ENCODE results near the gene COL20A1. TPM values are rescaled to one million over a fixed set of nuclear protein-coding genes. Genes with fewer than 3 reads are reported as not detected.

The COL20A1 gene
- total RNA-seq, 1 donor from 2014 or later = not detected

DNA sequence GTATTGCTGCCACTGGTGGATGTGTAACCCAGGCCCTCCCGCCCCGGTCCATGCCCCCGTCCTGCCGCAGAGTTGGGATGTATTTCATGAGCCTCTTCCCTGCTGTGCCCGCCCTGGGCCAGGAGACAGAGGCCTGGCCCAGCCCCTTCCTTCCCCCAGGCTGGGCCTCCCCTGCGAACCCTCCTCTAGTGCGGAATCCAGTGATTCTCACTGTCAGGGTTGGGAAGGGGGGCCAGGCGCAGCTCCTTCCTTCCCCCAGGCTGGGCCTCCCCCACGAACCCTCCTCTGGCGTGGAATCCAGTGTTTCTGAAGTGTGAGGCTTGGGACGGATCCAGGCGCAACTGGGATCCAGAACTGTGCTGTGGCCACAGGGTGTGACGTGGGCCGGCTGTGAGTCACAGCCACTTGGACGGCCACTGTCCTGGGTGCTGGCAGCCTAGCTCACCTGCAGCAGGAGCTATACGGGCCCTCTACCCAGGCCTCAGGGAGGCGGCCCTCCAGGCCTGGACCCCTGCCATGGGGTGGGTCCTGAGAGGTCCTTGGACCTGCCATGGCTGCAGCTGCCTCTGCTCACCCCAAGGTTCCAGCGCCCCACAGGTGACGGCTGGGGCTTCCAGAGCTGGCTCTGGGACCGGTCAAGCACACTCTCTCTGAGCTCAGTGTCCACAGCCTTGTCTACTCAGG lies 28.3 kb downstream of the COL20A1 start:
- Histone ChIP-seq H3K27ac (no peak overlapping the region), H3K36me3 (no peaks in the 10 kb centered on the region), H3K9me3 (no peaks in the 10 kb centered on the region), H3K4me1 (peaks cover 7% of the 10 kb centered on the region), H3K4me3 (no peak overlapping the region), H3K27me3 (no peaks in the 10 kb centered on the region)
- intact Hi-C loops (cut with DNase I) = no loop called here
- DNase-seq (ENCODE audit: extremely low spot score in 2 of 2) = no peak
- TF ChIP-seq POLR2AphosphoS5 (IDR thresholded peaks at IDR 0.05; ENCODE audit: insufficient read depth in 1 of 2, low read depth in 1 of 2) = no peak
- no peak for TF ChIP-seq CTCF (IDR thresholded peaks at IDR 0.05)
- TF ChIP-seq POLR2A (IDR thresholded peaks at IDR 0.05) = no peak

DNA sequence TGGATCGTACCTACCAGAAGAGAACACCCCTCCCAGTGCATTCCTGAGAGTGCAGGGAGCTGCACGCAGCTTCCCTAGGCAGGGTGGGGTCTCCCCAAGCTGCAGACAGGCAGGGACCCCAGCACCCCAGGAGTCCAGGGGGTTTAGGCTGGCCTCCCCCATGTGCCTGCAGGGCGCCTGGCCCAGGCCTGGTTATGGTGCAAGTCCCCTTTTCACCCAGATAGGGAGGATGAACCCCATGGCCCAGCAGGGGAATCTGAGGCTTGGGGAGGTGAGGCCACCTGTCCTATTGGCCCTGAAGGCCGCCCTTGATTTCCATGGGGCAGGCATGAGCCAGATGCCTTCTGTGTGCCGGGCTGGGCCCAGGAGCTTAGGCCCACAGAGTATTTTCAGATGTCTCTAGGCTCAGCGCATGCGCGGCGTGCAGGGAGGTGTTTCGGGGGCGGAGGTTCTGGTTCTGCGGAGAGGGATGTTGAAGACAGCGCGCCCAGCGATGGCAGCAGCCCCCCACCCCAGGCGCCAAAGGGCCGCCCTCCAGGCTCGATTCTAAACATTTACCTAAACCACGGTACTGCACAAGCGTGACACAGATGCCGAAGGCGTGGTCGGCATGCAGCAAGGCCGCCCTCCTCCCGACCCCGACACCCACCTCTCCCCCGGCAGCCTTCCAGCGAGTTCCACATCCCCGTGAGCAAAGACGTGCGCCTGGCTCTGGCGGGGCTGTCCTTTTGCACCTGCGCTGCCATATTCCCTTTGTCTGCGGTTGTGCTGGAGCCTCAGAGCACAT lies 29.4 kb downstream of the COL20A1 start:
- H3K27ac ChIP-seq = no peak overlapping the region
- H3K9me3 ChIP-seq = no peaks in the 10 kb centered on the region
- intact Hi-C loops (cut with DNase I) = no loop called here
- no peak overlapping the region for H3K4me3 ChIP-seq
- H3K4me1 ChIP-seq = peaks cover 7% of the 10 kb centered on the region
- TF ChIP-seq CTCF (IDR thresholded peaks at IDR 0.05) (no peak), POLR2A (IDR thresholded peaks at IDR 0.05) (no peak), POLR2AphosphoS5 (IDR thresholded peaks at IDR 0.05; ENCODE audit: insufficient read depth in 1 of 2, low read depth in 1 of 2) (no peak)
- no peak for DNase-seq (ENCODE audit: extremely low spot score in 2 of 2)
- no peaks in the 10 kb centered on the region for H3K27me3 ChIP-seq
- no peaks in the 10 kb centered on the region for H3K36me3 ChIP-seq

DNA sequence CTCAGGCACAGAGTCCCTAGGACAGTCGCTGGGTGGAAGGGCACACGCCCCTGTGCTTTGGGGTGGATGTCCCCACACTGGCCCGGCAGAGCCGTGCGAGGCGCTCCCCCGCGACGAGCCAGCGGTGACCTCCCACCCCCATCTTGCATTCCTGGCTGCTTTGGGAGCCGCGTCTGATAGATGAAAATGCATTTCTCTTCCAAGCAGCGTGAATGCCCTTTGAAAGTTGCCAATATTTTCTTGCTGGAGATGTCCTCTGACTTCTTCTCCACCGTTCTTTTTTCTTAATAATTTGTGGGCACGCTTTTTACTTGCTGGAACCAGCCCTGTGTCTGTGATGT lies 29.9 kb downstream of the COL20A1 start:
- H3K4me1 ChIP-seq = peaks cover 7% of the 10 kb centered on the region
- H3K27ac ChIP-seq = no peak overlapping the region
- intact Hi-C loops (cut with DNase I) = no loop called here
- no peaks in the 10 kb centered on the region for H3K9me3 ChIP-seq
- no peak for TF ChIP-seq POLR2A (IDR thresholded peaks at IDR 0.05)
- no peak for TF ChIP-seq CTCF (IDR thresholded peaks at IDR 0.05)
- no peak for TF ChIP-seq POLR2AphosphoS5 (IDR thresholded peaks at IDR 0.05; ENCODE audit: insufficient read depth in 1 of 2, low read depth in 1 of 2)
- no peaks in the 10 kb centered on the region for H3K36me3 ChIP-seq
- H3K4me3 ChIP-seq = no peak overlapping the region
- no peak for DNase-seq (ENCODE audit: extremely low spot score in 2 of 2)
- no peaks in the 10 kb centered on the region for H3K27me3 ChIP-seq

GRCh38 chr20:63323357-63323981 lies 30.5 kb downstream of the COL20A1 start:
- peaks cover 7% of the 10 kb centered on the region for H3K4me1 ChIP-seq
- no peak for TF ChIP-seq CTCF (IDR thresholded peaks at IDR 0.05)
- no peak for TF ChIP-seq POLR2AphosphoS5 (IDR thresholded peaks at IDR 0.05; ENCODE audit: insufficient read depth in 1 of 2, low read depth in 1 of 2)
- TF ChIP-seq POLR2A (IDR thresholded peaks at IDR 0.05) = no peak
- intact Hi-C loops (cut with DNase I) = no loop called here
- H3K36me3 ChIP-seq = no peaks in the 10 kb centered on the region
- no peak overlapping the region for H3K27ac ChIP-seq
- H3K27me3 ChIP-seq = no peaks in the 10 kb centered on the region
- no peak for DNase-seq (ENCODE audit: extremely low spot score in 2 of 2)
- H3K9me3 ChIP-seq = no peaks in the 10 kb centered on the region
- H3K4me3 ChIP-seq = no peak overlapping the region

Data from vagina (tissue), 2 donors.